22Rv1 (cell line): ENCODE results near the gene LRIT3.

Experiments used
- ZFX ChIP-seq: fragments of 450-650 bp; IDR thresholded peaks from 2 replicates; pipeline ENCODE4 v1.6.1; 2017; ENCODE audit warnings: antibody characterized with exemption, borderline replicate concordance
- TF ChIP-seq, protein P1 (sequence below): fragments of 450-650 bp; IDR thresholded peaks from 2 replicates; pipeline ENCODE4 v1.5.1; 2017; ENCODE audit warnings: mild to moderate bottlenecking

DNA sequence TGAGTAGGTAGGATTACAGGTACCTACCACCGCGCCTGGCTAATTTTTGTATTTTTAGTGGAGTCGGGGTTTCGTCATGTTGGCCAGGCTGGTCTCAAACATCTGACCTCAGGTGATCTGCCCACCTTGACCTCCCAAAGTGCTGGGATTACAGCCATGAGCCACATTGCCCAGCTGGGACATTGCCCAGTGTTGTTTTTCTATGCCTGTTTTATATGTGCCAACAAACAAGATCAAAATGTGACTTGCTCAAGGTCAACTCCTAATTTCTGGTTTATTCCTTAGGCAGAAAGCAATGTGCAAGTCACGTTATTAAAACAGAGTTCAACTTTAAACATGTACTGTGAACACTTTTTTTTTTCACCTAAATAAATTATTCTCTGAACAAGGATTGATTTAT lies 2.7 kb downstream of the LRIT3 start:
- TF ChIP-seq, protein P1, sequence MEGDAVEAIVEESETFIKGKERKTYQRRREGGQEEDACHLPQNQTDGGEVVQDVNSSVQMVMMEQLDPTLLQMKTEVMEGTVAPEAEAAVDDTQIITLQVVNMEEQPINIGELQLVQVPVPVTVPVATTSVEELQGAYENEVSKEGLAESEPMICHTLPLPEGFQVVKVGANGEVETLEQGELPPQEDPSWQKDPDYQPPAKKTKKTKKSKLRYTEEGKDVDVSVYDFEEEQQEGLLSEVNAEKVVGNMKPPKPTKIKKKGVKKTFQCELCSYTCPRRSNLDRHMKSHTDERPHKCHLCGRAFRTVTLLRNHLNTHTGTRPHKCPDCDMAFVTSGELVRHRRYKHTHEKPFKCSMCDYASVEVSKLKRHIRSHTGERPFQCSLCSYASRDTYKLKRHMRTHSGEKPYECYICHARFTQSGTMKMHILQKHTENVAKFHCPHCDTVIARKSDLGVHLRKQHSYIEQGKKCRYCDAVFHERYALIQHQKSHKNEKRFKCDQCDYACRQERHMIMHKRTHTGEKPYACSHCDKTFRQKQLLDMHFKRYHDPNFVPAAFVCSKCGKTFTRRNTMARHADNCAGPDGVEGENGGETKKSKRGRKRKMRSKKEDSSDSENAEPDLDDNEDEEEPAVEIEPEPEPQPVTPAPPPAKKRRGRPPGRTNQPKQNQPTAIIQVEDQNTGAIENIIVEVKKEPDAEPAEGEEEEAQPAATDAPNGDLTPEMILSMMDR = no peak
- no peak for TF ChIP-seq ZFX
